ENCODE data around the gene FOXP1.

DNA sequence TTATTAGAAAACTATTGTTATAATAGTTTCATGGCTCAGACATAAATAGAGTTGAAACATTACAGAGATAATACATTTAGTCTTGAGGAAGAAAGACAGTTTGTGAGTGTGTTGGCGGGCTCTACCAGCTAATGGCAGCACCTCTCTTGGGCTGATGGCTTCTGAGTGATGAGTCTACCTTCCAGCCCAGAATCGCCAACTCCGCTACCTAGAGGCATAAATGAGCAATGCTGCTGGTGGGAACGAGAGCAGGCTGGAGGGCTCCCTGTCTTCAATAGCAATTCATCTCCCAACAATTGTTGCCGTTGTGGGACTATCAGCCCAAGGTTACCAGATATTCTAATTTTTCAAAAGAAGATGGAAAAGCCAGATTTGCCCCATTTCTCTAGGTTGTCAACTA, 388.7 kb downstream of the FOXP1 start:
- TF ChIP-seq, protein P1, sequence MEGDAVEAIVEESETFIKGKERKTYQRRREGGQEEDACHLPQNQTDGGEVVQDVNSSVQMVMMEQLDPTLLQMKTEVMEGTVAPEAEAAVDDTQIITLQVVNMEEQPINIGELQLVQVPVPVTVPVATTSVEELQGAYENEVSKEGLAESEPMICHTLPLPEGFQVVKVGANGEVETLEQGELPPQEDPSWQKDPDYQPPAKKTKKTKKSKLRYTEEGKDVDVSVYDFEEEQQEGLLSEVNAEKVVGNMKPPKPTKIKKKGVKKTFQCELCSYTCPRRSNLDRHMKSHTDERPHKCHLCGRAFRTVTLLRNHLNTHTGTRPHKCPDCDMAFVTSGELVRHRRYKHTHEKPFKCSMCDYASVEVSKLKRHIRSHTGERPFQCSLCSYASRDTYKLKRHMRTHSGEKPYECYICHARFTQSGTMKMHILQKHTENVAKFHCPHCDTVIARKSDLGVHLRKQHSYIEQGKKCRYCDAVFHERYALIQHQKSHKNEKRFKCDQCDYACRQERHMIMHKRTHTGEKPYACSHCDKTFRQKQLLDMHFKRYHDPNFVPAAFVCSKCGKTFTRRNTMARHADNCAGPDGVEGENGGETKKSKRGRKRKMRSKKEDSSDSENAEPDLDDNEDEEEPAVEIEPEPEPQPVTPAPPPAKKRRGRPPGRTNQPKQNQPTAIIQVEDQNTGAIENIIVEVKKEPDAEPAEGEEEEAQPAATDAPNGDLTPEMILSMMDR (IDR thresholded peaks at IDR 0.05), result no peak
- no peak for TF ChIP-seq POLR2A (IDR thresholded peaks at IDR 0.05)

Data from uterus (tissue), 2 donors.